Muscle of arm (tissue), 12 donors: ENCODE data around the gene NIN. TPM values are rescaled to one million over a fixed set of nuclear protein-coding genes. Genes with fewer than 3 reads are reported as not detected.

ENCODE experiments used
- DNase-seq: peaks from one replicate; pipeline ENCODE4 v3.0.0-alpha.2; 2013
- polyA plus RNA-seq, 12 donors: library from polyadenylated mRNA; unstranded; fragments of 120-200 nt; gene quantifications; one replicate each; pipeline ENCODE4 v1.2.1, GENCODE V29; 2013; ENCODE audit not compliant: insufficient read length in 12 of 12

The NIN gene
- polyA plus RNA-seq, 12 donors: 32.0 to 57.2 (median 43.0) TPM; not detected in 1

- DNase-seq: no peak
Measured at GRCh38 chr14:50839691-50840090, 8.7 kb upstream of the NIN start.

- DNase-seq: no peak
Measured at GRCh38 chr14:50839048-50839447, 8.1 kb upstream of the NIN start.

- no peak for DNase-seq
Measured at GRCh38 chr14:50837850-50838470, 7.0 kb upstream of the NIN start.

GRCh38 chr14:50837271-50837670 is 6.3 kb upstream of the NIN start:
- no peak for DNase-seq

GRCh38 chr14:50836515-50836914 is 5.6 kb upstream of the NIN start:
- no peak for DNase-seq

- DNase-seq: no peak
Measured at GRCh38 chr14:50835280-50835679, 4.3 kb upstream of the NIN start.

GRCh38 chr14:50834802-50835276 is 3.9 kb upstream of the NIN start:
- DNase-seq: no peak

- DNase-seq: no peak
Measured at GRCh38 chr14:50832935-50833630, 2.1 kb upstream of the NIN start.

- DNase-seq: no peak
Measured at GRCh38 chr14:50831726-50832168, 785 bp upstream of the NIN start.

- peak; percentile 47 for DNase-seq
Measured at GRCh38 chr14:50830044-50830931, 674 bp downstream of the NIN start.

- no peak for DNase-seq
Measured at GRCh38 chr14:50829489-50830043, 1.4 kb downstream of the NIN start.

GRCh38 chr14:50828721-50829488 is 2.1 kb downstream of the NIN start:
- DNase-seq: no peak

GRCh38 chr14:50826681-50827080 is 4.3 kb downstream of the NIN start:
- DNase-seq: no peak

- no peak for DNase-seq
Measured at GRCh38 chr14:50825307-50825706, 5.7 kb downstream of the NIN start.

- no peak for DNase-seq
Measured at GRCh38 chr14:50823762-50824636, 7.0 kb downstream of the NIN start.

- peak; percentile 29 for DNase-seq
Measured at GRCh38 chr14:50823051-50823761, 7.8 kb downstream of the NIN start.

GRCh38 chr14:50822501-50823042 is 8.4 kb downstream of the NIN start:
- no peak for DNase-seq

- no peak for DNase-seq
Measured at GRCh38 chr14:50821510-50822464, 9.2 kb downstream of the NIN start.
